ENCODE measurements around the gene NOTCH2.

NOTCH2 gene

DNA sequence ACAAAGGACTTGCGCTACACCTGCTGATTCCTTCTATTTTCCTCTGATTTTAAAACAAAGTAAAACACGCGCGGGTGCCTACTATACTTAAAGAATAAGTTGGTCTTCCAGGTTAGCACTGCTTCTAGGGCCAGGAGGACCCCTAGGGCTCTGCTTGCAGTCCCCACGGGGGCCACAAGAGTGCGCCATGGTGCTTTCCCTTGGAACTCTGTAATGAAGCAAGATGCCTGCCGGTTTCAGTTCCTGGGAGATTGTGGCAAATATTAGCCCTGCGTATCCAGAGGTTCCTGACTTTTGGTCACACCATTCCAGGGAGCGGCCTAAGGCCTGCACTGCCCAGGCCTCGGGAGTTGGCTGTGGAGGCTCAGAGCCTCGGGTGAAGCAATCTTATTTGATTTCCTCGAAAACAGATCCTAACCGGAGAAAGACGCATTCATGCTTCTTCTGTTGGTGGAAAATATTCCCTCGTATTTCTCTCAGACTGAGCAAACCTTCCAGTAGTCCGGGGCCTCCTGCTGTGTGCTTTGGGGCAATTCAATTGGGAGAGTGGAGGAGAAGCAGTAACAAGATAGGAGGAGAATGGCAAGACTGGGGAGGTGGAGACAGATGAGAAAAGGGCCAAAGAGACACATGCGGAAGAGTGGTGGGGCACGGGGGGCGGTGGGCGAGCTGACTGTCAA, 198.4 kb downstream of the NOTCH2 start:
- DNase-seq, result peak; percentile 45 to 56

DNA sequence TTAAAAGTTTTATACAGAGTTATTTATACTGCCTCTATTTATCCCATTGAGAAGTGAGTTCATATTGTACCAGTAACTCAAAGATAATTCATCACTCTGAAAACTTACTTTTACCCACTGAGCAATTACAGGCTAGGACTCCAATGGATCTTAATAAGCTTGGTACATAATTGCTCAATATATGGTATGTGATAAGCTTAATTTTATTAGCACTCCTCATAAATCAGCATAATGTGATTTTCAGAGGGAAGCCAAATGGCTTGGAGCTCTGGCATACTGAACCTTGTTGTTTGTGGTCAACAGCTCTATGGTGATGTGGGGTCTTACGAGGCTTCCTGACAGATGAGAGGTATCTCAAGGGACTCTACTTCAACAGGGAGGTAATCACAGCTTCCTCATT, 199.5 kb downstream of the NOTCH2 start:
- DNase-seq, result no peak

DNA sequence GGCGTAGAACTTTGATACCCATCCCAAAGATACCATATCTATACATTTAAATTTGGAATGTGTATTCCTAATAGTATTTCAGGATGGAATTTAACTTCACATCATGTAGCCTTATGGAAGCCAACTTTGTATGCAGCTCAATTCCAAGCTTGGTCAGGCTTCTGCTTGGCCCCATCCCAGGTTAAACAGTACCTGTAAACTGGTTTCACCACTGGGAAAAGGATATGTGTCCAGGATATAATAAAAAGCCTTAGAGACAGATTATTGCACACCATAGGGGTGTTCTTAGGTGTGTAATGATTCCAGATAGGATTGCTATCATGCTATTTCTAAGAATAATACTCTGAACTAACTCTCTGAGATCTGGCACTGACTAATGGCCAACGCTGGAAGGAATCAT, 201.3 kb downstream of the NOTCH2 start:
- DNase-seq, result no peak

DNA sequence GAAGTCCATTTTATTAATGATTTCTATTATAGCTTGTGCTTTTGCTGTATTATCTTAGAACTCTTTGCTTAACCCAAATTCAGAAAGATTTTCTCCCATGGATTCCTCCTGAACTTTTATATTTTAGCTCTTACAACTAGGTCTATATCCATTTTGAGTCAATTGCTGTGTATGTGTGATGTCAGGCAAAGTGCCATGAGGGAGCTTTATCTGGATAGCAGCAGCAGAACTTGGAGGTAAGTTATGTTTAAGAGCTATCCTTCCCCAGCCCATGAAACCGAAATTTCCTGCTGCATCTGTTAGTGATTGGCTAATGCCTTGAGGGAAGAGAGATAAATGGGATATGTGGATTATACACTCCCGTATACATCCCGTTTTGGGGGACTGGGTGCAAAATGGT, 203.0 kb downstream of the NOTCH2 start:
- no peak for DNase-seq

DNA sequence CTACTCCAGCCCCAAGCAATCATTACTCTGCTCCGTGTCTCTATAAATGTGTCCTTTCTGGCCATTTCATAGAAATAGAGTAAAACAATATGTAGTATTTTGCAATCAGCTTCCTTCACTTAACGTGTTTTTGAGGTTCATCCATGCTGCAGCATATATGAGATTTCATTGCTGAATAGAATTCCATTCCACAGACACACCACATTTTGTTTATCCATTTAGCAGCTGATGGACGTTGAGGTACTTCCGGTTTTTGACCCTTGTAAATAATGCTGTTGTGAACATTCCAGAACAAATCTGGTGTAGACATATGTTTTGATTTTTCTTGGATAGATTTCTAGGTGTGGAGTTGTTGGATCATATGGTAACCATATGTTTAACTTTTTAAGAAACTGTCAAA, 203.8 kb downstream of the NOTCH2 start:
- no peak for DNase-seq

DNA sequence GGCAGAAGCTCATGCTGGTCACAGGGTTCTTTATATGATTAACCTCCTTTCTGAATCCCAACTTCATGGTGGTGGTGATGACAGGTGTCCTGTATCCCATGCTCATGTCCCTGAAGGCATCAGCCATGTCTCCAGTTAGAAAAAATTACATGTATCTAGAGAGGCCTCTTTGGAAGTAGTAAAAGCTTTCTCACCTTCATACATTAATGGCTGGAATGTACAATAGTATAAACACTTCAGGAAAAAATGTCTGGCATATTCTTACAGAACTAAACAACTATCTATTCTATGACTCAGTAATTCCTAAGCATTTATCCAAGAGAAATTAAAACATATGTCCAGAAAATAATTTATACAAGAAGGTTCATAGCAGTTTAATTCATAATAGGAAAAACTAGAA, 207.2 kb downstream of the NOTCH2 start:
- DNase-seq, result no peak

All from CD4-positive, alpha-beta T cell treated with Interleukin-1 beta for 1 hour (primary cell).